ENCODE measurements around the gene AQP2. TPM values are rescaled to one million over a fixed set of nuclear protein-coding genes. Genes with fewer than 3 reads are reported as not detected.

Gene AQP2
- total RNA-seq, 4 donors from 2014 or later = not detected

DNA sequence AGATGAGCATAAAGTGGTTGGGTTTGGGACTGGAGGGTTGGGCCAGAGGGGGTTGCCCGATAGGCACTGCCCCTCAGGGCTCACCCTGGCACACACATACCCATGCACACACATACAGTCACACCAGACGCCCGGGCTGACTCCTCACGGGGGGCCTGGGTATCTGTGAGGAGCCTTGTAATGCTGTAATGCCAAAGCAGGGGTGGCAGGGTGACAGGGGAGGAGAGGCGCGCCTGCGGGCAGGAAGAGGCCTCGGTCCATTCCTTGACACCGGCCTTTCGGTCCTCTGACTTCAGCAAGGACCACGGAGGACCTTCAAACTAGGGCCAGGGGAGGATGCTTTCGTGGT lies 47.2 kb upstream of the AQP2 start:
- intact Hi-C loops (cut with DNase I) = no loop called here
- TF ChIP-seq, protein P1, sequence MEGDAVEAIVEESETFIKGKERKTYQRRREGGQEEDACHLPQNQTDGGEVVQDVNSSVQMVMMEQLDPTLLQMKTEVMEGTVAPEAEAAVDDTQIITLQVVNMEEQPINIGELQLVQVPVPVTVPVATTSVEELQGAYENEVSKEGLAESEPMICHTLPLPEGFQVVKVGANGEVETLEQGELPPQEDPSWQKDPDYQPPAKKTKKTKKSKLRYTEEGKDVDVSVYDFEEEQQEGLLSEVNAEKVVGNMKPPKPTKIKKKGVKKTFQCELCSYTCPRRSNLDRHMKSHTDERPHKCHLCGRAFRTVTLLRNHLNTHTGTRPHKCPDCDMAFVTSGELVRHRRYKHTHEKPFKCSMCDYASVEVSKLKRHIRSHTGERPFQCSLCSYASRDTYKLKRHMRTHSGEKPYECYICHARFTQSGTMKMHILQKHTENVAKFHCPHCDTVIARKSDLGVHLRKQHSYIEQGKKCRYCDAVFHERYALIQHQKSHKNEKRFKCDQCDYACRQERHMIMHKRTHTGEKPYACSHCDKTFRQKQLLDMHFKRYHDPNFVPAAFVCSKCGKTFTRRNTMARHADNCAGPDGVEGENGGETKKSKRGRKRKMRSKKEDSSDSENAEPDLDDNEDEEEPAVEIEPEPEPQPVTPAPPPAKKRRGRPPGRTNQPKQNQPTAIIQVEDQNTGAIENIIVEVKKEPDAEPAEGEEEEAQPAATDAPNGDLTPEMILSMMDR (IDR thresholded peaks at IDR 0.05) = no peak
- no peak for TF ChIP-seq POLR2A (IDR thresholded peaks at IDR 0.05)
- Histone ChIP-seq H3K4me1 (peaks cover 9 to 19% (median 12%) of the 10 kb centered on the region in 3 donors), H3K9me3 (no peaks in the 10 kb centered on the region), H3K4me3 (peak overlapping the region; percentile 8 to 66 (median 38)), H3K27ac (peak overlapping the region in 3 of 4 donors; percentile 27 to 81 (median 68)), H3K27me3 (peaks cover 0 to 26% (median 0%) of the 10 kb centered on the region in 4 donors), H3K36me3 (no peaks in the 10 kb centered on the region)
- 56% methylated on average over 4 to 12 of the region's 12 CpGs for WGBS, 2 donors
- no peak for DNase-seq

DNA sequence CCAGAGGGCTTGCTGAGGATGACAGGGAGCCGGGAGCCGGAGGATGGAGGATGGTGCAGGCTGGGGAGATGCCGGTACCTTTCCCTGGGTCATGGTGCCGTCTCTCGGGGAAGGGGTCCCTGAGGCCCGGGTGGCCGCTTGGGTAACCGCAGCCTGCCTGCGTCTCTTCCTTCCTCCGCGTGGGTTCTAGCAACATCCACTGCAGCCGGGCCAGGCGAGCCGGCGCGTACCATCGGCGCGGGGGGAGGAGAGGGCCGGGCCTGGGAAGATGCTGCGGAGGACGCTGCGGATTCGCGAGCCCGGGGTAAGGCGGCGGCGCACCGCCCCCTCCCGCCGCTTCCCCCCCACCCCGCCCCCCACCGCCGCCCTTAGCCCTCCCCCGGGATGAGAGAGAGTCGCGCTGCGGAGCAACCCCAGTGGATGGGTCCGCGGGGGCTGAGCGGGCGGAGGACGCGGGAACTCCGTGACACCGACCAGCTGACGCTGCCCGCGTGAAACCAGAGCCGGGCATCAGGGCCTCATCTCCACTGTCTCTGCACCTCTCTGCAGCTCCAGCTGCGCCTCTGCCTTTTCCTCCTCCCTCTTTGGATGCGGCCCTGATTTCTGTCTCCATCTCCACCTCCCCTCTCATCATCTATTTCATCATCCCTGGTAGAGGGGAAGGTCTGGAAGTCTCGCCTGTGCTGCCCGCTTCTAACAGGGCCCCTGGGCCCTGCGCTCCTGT lies 46.7 kb upstream of the AQP2 start, which contains the start of gene FAIM2:
TSS of gene FAIM2 (minus strand) at position 201 of the 724 bp plus-strand sequence. CDS start at position 93, 108 bp downstream.
- TF ChIP-seq, protein P1 (IDR thresholded peaks at IDR 0.05) = no peak
- no peak for TF ChIP-seq POLR2A (IDR thresholded peaks at IDR 0.05)
- intact Hi-C loops (cut with DNase I) = no loop called here
- Histone ChIP-seq H3K9me3 (no peaks in the 10 kb centered on the region), H3K27ac (peak within 1 kb of the TSS in 3 of 4 donors; percentile 27 to 81 (median 68)), H3K27me3 (peaks cover 0 to 26% (median 0%) of the 10 kb centered on the region in 4 donors), H3K36me3 (no peaks in the 10 kb centered on the region), H3K4me3 (peak within 1 kb of the TSS; percentile 8 to 66 (median 38)), H3K4me1 (peaks cover 9 to 19% (median 12%) of the 10 kb centered on the region in 3 donors)
- 21 to 24% methylated on average over 7 to 8 of the region's 56 CpGs for WGBS, 2 donors
- DNase-seq = no peak

DNA sequence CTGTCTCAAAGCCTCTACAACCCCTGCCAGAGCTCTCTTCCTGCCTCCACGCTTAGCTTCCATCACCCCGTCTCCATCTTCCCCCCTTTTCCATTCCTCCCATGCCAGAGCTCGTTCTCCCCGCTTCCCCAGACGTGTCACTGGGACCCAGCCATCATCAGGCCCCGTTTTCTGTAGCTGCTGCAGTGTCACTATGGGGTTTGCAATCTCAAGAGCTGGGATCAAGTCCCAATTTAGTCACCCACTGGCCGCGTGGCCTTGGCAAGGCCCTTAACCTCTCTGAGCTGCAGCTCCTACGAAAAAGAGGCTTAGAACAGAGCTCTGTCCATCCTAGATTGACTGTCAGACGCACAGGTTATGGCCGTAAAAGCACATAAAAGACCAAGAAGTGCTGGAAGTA lies 45.9 kb upstream of the AQP2 start:
- DNase-seq = no peak
- 79 to 89% methylated on average over 6 to 9 of the region's 11 CpGs for WGBS, 2 donors
- intact Hi-C loops (cut with DNase I) = no loop called here
- TF ChIP-seq, protein P1 (IDR thresholded peaks at IDR 0.05) = no peak
- TF ChIP-seq POLR2A (IDR thresholded peaks at IDR 0.05) = no peak
- Histone ChIP-seq H3K4me1 (peaks cover 9 to 23% (median 13%) of the 10 kb centered on the region in 3 donors), H3K36me3 (no peaks in the 10 kb centered on the region), H3K27ac (peak overlapping the region in 3 of 4 donors; percentile 27 to 81 (median 68)), H3K9me3 (no peaks in the 10 kb centered on the region), H3K27me3 (peaks cover 0 to 26% (median 0%) of the 10 kb centered on the region in 4 donors), H3K4me3 (peak overlapping the region in 2 of 4 donors; percentile 44 to 66)

DNA sequence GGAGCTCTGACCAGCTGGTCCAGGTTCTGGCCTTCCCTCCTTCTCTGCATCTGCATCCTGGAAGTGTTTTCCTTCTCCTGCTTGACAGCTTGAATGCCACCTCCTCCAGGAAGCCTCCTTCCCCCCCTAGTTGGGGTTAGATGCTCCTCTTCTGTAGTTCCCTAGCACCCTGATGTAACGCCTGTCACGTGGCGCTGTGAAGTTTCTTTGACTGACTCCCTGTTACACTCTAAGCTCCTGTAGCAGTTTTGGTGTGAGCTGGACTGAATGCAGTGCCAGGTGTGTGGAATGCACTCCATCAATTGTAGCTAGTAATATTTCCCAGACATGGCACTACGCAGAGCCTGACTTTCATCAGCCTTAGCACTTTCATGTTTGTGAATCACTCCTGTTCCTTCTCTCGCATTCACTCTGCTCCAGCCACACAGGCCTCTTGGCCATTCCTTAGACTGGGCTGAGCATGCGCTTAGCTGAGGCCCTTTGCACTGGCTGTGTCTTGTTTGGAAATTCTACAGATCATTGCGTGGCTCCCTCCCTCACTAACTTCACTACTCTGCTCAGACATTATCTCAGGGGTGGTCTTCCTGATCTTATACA lies 44.7 kb upstream of the AQP2 start:
- H3K27ac ChIP-seq = no peak overlapping the region
- WGBS, 2 donors = 92 to 95% methylated on average over 7 of the region's 7 CpGs
- H3K4me3 ChIP-seq = no peak overlapping the region
- no peaks in the 10 kb centered on the region for H3K36me3 ChIP-seq
- H3K9me3 ChIP-seq = no peaks in the 10 kb centered on the region
- intact Hi-C loops (cut with DNase I) = no loop called here
- peaks cover 0 to 25% (median 0%) of the 10 kb centered on the region in 4 donors for H3K27me3 ChIP-seq
- peaks cover 9 to 32% (median 17%) of the 10 kb centered on the region in 3 donors for H3K4me1 ChIP-seq
- no peak for DNase-seq
- TF ChIP-seq POLR2A (IDR thresholded peaks at IDR 0.05) = no peak
- TF ChIP-seq, protein P1 (IDR thresholded peaks at IDR 0.05) = no peak

DNA sequence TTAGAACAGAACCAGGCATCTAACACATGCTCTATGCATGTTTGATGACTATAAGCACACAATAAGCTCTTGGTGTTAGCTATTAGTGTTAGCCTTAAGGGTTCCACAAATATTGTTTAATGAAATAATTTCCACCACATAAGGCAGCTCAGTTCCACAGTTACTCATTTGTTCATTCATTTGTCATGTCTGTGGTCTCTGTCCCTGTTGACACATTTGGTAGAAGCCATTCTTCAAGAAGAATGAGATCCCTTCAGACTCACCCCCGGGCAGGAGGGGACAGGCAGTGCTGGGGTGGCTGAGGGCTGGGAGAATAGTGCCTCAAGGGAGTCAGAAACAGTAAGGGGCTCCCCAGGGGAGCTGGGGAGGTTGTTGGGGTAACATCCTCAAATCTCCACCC lies 43.2 kb upstream of the AQP2 start:
- WGBS, 2 donors = 83 to 93% methylated on average over 1 of the region's 1 CpG
- no peaks in the 10 kb centered on the region for H3K9me3 ChIP-seq
- intact Hi-C loops (cut with DNase I) = no loop called here
- H3K4me1 ChIP-seq = peaks cover 9 to 32% (median 17%) of the 10 kb centered on the region in 3 donors
- no peak overlapping the region for H3K4me3 ChIP-seq
- TF ChIP-seq, protein P1 (IDR thresholded peaks at IDR 0.05) = no peak
- no peak for TF ChIP-seq POLR2A (IDR thresholded peaks at IDR 0.05)
- no peak overlapping the region for H3K27ac ChIP-seq
- DNase-seq = no peak
- H3K36me3 ChIP-seq = no peaks in the 10 kb centered on the region
- H3K27me3 ChIP-seq = peaks cover 0 to 22% (median 0%) of the 10 kb centered on the region in 4 donors
